BLaER1 treated with 17β-estradiol and CSF1 and Interleukin-3, amounts not matched to agents 10 nM and 100 nM (cell line): ENCODE results near the gene ETV7.
A peak's percentile ranks its signal among the peaks of the same experiment; 100 is the strongest.

Experiments used
- H3K27ac ChIP-seq, 11 experiments: shearing (Covaris generic); formaldehyde crosslinking; 2 replicates each; pipeline ENCODE4 v1.8.1; 2022
- H3K27me3 ChIP-seq, 11 experiments: shearing (Covaris generic); formaldehyde crosslinking; 2 replicates each; pipeline ENCODE4 v1.8.1; 2022
- H3K36me3 ChIP-seq, 11 experiments: shearing (Covaris generic); formaldehyde crosslinking; 2 replicates each; pipeline ENCODE4 v1.8.1; 2022
- H3K4me1 ChIP-seq, 10 experiments: shearing (Covaris generic); formaldehyde crosslinking; 2 replicates each; pipeline ENCODE4 v1.8.1; 2022
- H3K4me2 ChIP-seq, 11 experiments: shearing (Covaris generic); formaldehyde crosslinking; 2 replicates each; pipeline ENCODE4 v1.8.1; 2022
- H3K4me3 ChIP-seq, 10 experiments: shearing (Covaris generic); formaldehyde crosslinking; 2 replicates each; pipeline ENCODE4 v1.8.1; 2022
- H3K9ac ChIP-seq, 11 experiments: shearing (Covaris generic); formaldehyde crosslinking; 2 replicates each; pipeline ENCODE4 v1.8.1; 2022
- H3K9me3 ChIP-seq, 11 experiments: shearing (Covaris generic); formaldehyde crosslinking; replicated peaks in 1 of 11; 2 replicates each; pipeline ENCODE4 v1.8.1; 2022
- H4K20me1 ChIP-seq, 11 experiments: shearing (Covaris generic); formaldehyde crosslinking; 2 replicates each; pipeline ENCODE4 v1.8.1; 2022
- Cebpa-rat ChIP-seq, 11 experiments: shearing (Covaris generic); IDR thresholded peaks; 2 replicates each; pipeline ENCODE4 v1.8.1; 2022

The ETV7 gene

GRCh38 chr6:36392621-36393020 is 5.2 kb upstream of the ETV7 start:
- no peak overlapping the region for H3K9ac ChIP-seq
- peaks cover 0 to 14% (median 6%) of the 10 kb centered on the region in 11 experiments; a peak in 8 of 22 replicates for H4K20me1 ChIP-seq
- no peak overlapping the region for H3K4me3 ChIP-seq
- H3K4me1 ChIP-seq = peaks cover 5 to 9% (median 6%) of the 10 kb centered on the region in 10 experiments; a peak in 18 of 20 replicates
- no peaks in the 10 kb centered on the region for H3K9me3 ChIP-seq
- no peak for TF ChIP-seq Cebpa-rat (IDR thresholded peaks at IDR 0.05)
- peaks cover 19 to 43% (median 38%) of the 10 kb centered on the region in 11 experiments for H3K27me3 ChIP-seq
- no peak overlapping the region for H3K4me2 ChIP-seq
- no peaks in the 10 kb centered on the region for H3K36me3 ChIP-seq
- H3K27ac ChIP-seq = no peak overlapping the region

- Histone ChIP-seq H3K4me3 (no peak overlapping the region), H3K9ac (no peak overlapping the region), H3K4me2 (no peak overlapping the region), H3K4me1 (peaks cover 15 to 24% (median 21%) of the 10 kb centered on the region in 10 experiments; a peak in 19 of 20 replicates), H3K9me3 (no peaks in the 10 kb centered on the region), H3K27me3 (peaks cover 45 to 73% (median 66%) of the 10 kb centered on the region in 11 experiments), H3K36me3 (no peaks in the 10 kb centered on the region), H3K27ac (no peak overlapping the region), H4K20me1 (peaks cover 0 to 16% (median 8%) of the 10 kb centered on the region in 11 experiments; a peak in 8 of 22 replicates)
- no peak for TF ChIP-seq Cebpa-rat (IDR thresholded peaks at IDR 0.05)
Measured at GRCh38 chr6:36389353-36389752, 1.9 kb upstream of the ETV7 start.

- H4K20me1 ChIP-seq = peaks cover 0 to 16% (median 8%) of the 10 kb centered on the region in 11 experiments; a peak in 8 of 22 replicates
- peak overlapping the region in 10 of 11 experiments; percentile 2 to 54 (median 34); a peak in 17 of 22 replicates for H3K9ac ChIP-seq
- H3K4me1 ChIP-seq = peaks cover 21 to 41% (median 24%) of the 10 kb centered on the region in 10 experiments
- H3K36me3 ChIP-seq = no peaks in the 10 kb centered on the region
- no peaks in the 10 kb centered on the region for H3K9me3 ChIP-seq
- H3K27me3 ChIP-seq = peaks cover 45 to 68% (median 65%) of the 10 kb centered on the region in 11 experiments
- H3K4me3 ChIP-seq = peak overlapping the region; percentile 46 to 72 (median 59)
- peak overlapping the region; percentile 78 to 99 (median 93) for H3K4me2 ChIP-seq
- 0 out of 22 replicates have a peak overlapping the region, but pooled peaks of 1 of the 11 experiments have one; percentile 5 for H3K27ac ChIP-seq
- TF ChIP-seq Cebpa-rat (IDR thresholded peaks at IDR 0.05) = no peak
Measured at GRCh38 chr6:36386495-36387439, 702 bp downstream of the ETV7 start.

- H3K9ac ChIP-seq = no peak overlapping the region
- H3K4me3 ChIP-seq = no peak overlapping the region
- H3K4me2 ChIP-seq = peak overlapping the region in 5 of 11 experiments; percentile 6 to 33 (median 21); a peak in 4 of 22 replicates
- TF ChIP-seq Cebpa-rat (IDR thresholded peaks at IDR 0.05) = 0 out of 22 replicates have a peak, but pooled peaks of 1 of the 11 experiments have one; percentile 12
- H3K27me3 ChIP-seq = peaks cover 40 to 45% (median 42%) of the 10 kb centered on the region in 11 experiments
- peaks cover 0 to 16% (median 8%) of the 10 kb centered on the region in 11 experiments; a peak in 8 of 22 replicates for H4K20me1 ChIP-seq
- no peaks in the 10 kb centered on the region for H3K36me3 ChIP-seq
- peaks cover 21 to 41% (median 24%) of the 10 kb centered on the region in 10 experiments for H3K4me1 ChIP-seq
- H3K9me3 ChIP-seq = no peaks in the 10 kb centered on the region
- H3K27ac ChIP-seq = no peak overlapping the region
Measured at GRCh38 chr6:36384095-36384494, 3.4 kb downstream of the ETV7 start.

- Histone ChIP-seq H3K9ac (no peak overlapping the region), H3K27me3 (peaks cover 35 to 40% (median 38%) of the 10 kb centered on the region in 11 experiments), H3K4me3 (no peak overlapping the region), H3K4me1 (peaks cover 21 to 41% (median 24%) of the 10 kb centered on the region in 10 experiments), H3K36me3 (no peaks in the 10 kb centered on the region), H4K20me1 (peaks cover 0 to 15% (median 8%) of the 10 kb centered on the region in 11 experiments; a peak in 8 of 22 replicates), H3K9me3 (no peaks in the 10 kb centered on the region), H3K4me2 (peak overlapping the region in 5 of 11 experiments; percentile 6 to 33 (median 21); a peak in 5 of 22 replicates), H3K27ac (no peak overlapping the region)
- TF ChIP-seq Cebpa-rat (IDR thresholded peaks at IDR 0.05) = no peak
Measured at GRCh38 chr6:36383606-36384005, 3.9 kb downstream of the ETV7 start.

GRCh38 chr6:36382976-36383375 is 4.5 kb downstream of the ETV7 start:
- no peak overlapping the region for H3K9ac ChIP-seq
- TF ChIP-seq Cebpa-rat (IDR thresholded peaks at IDR 0.05) = no peak
- peaks cover 29 to 33% (median 31%) of the 10 kb centered on the region in 11 experiments for H3K27me3 ChIP-seq
- no peak overlapping the region for H3K27ac ChIP-seq
- no peak overlapping the region for H3K4me3 ChIP-seq
- H3K9me3 ChIP-seq = no peaks in the 10 kb centered on the region
- H3K36me3 ChIP-seq = no peaks in the 10 kb centered on the region
- H3K4me2 ChIP-seq = 0 out of 22 replicates have a peak overlapping the region, but pooled peaks of 2 of the 11 experiments have one; percentile 8 to 14
- peaks cover 0 to 12% (median 5%) of the 10 kb centered on the region in 11 experiments; a peak in 8 of 22 replicates for H4K20me1 ChIP-seq
- H3K4me1 ChIP-seq = peaks cover 18 to 39% (median 22%) of the 10 kb centered on the region in 10 experiments

GRCh38 chr6:36381502-36382389 is 5.7 kb downstream of the ETV7 start:
- no peaks in the 10 kb centered on the region; a peak in 1 of 22 replicates for H4K20me1 ChIP-seq
- H3K4me2 ChIP-seq = no peak overlapping the region
- no peak overlapping the region for H3K9ac ChIP-seq
- peaks cover 16 to 21% (median 19%) of the 10 kb centered on the region in 11 experiments for H3K27me3 ChIP-seq
- H3K4me3 ChIP-seq = no peak overlapping the region
- H3K36me3 ChIP-seq = no peaks in the 10 kb centered on the region
- no peak for TF ChIP-seq Cebpa-rat (IDR thresholded peaks at IDR 0.05)
- peaks cover 6 to 26% (median 10%) of the 10 kb centered on the region in 10 experiments for H3K4me1 ChIP-seq
- no peak overlapping the region for H3K27ac ChIP-seq
- no peaks in the 10 kb centered on the region for H3K9me3 ChIP-seq

GRCh38 chr6:36380166-36380565 is 7.3 kb downstream of the ETV7 start:
- H3K9me3 ChIP-seq = no peaks in the 10 kb centered on the region
- TF ChIP-seq Cebpa-rat (IDR thresholded peaks at IDR 0.05) = no peak
- peaks cover 0 to 20% (median 7%) of the 10 kb centered on the region in 10 experiments; a peak in 9 of 20 replicates for H3K4me1 ChIP-seq
- H3K27ac ChIP-seq = no peak overlapping the region
- H3K27me3 ChIP-seq = peaks cover under 1 to 5% (median 3%) of the 10 kb centered on the region in 11 experiments; a peak in 18 of 22 replicates
- H3K4me3 ChIP-seq = no peak overlapping the region
- no peak overlapping the region for H3K9ac ChIP-seq
- no peak overlapping the region for H3K4me2 ChIP-seq
- H3K36me3 ChIP-seq = no peaks in the 10 kb centered on the region
- no peaks in the 10 kb centered on the region for H4K20me1 ChIP-seq
